GM12874 (cell line): Measurements from ENCODE around the gene PPHLN1.

Experiments
- CTCF ChIP-seq: IDR thresholded peaks from 2 replicates; pipeline ENCODE4 v1.5.1; 2011; ENCODE audit warnings: low read depth, mild to moderate bottlenecking, control low read depth, low read length, moderate library complexity; ENCODE audit not compliant: insufficient read depth

The PPHLN1 gene

GRCh38 chr12:42485823-42486222 is 159.9 kb downstream of the PPHLN1 start:
- no peak for TF ChIP-seq CTCF

GRCh38 chr12:42486407-42486806 is 160.4 kb downstream of the PPHLN1 start:
- TF ChIP-seq CTCF = no peak

- TF ChIP-seq CTCF = no peak
Observed at GRCh38 chr12:42490261-42490842, 164.4 kb downstream of the PPHLN1 start.
